ENCODE results near the gene BTBD9.

- TF ChIP-seq POLR2A (IDR thresholded peaks at IDR 0.05) (no peak), CTCF (IDR thresholded peaks at IDR 0.05) (no peak)
These were observed 497.4 kb downstream of the BTBD9 start for GRCh38 chr6:38142178-38142902.

Data from lower leg skin (tissue), 3 donors.